Fibroblast of villous mesenchyme (primary cell): ENCODE results near the gene GPC1. TPM values are rescaled to one million over a fixed set of nuclear protein-coding genes. Genes with fewer than 3 reads are reported as not detected.

Experiments
- DNase-seq: peaks from one replicate; pipeline ENCODE4 v3.0.0-alpha.2; 2010; ENCODE audit warnings: low read depth
- H3K4me3 ChIP-seq: 2 replicates; pipeline ENCODE4 v1.5.1; 2011; ENCODE audit warnings: low read depth, mild to moderate bottlenecking, low read length
- CTCF ChIP-seq: IDR thresholded peaks from 2 replicates; pipeline ENCODE4 v1.5.1; 2012; ENCODE audit warnings: low read depth, mild to moderate bottlenecking, low read length; ENCODE audit not compliant: insufficient read depth
- total RNA-seq: library from RNA; depleted of rRNA; stranded (reverse); fragments of >200 nt; gene quantifications from 2 replicates; pipeline ENCODE4 v1.2.3, GENCODE V29; 2012

Gene GPC1
- total RNA-seq, 1 donor, result 88.9 TPM

DNA sequence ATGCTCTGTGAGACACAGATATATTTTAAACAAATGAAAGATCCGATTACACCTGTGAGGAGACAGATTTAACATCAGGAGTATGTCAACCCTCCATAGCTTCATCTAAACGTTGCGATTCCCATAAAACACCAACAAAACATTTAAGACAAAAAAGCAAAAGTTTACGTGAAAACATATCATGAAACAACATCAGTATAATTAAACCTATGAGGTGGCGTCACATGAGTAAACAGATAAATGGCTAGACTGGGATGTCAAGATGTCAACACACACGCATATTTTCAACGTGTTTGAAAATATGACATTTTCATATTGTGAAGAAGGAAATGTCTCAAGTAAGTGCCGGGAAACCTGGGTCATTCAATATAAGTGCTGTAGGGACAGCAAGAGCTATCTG is 25.5 kb upstream of the GPC1 start:
- H3K4me3 ChIP-seq, result no peak overlapping the region
- TF ChIP-seq CTCF, result no peak
- DNase-seq, result no peak

GRCh38 chr2:240410808-240411207 is 24.7 kb upstream of the GPC1 start:
- DNase-seq, result no peak
- H3K4me3 ChIP-seq, result no peak overlapping the region
- no peak for TF ChIP-seq CTCF

DNA sequence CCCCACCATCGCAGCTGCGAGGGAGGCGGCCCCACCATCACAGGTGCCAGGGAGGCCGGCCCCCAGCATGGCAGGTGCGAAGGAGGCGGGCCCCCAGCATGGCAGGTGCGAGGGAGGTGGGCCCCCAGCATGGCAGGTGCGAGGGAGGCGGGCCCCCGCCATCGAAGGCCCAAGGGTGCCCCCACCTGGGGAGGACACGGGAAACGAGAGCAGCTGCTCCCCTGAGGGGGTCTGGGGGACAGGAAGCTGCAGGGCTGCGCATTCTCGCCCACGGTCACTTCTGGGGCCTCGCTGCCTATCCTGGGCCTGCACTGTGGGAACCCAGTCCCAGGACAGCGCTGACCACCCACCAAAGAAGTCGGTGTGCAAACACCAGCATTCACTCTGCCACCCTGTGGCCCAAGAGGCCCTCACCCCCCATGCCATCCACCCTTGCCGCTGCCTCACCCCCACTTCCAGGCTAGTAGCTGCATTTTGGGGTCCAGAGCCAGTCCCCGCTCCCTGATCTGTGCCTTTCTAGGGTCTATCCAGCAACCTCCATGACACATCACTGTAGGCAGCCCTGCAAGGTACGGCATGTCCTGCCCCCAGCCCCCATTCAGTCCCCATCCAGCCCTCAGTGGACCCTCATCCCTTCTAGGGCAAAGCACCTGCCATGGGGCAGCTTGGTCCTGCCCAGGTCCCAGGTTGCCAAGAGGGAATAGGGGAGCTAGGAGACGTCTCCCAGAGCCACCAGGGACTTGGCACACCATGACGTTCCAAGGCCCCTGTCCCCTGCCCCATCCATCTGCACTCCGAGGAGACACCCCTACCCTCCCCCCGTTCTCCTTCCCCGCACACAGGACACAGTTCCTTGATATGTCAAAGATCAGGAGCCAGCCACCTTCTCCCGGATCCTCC is 24.0 kb upstream of the GPC1 start:
- DNase-seq, result no peak
- TF ChIP-seq CTCF, result no peak
- no peak overlapping the region for H3K4me3 ChIP-seq

GRCh38 chr2:240412211-240412861 is 23.1 kb upstream of the GPC1 start:
- TF ChIP-seq CTCF, result no peak
- DNase-seq, result no peak
- H3K4me3 ChIP-seq, result no peak overlapping the region

DNA sequence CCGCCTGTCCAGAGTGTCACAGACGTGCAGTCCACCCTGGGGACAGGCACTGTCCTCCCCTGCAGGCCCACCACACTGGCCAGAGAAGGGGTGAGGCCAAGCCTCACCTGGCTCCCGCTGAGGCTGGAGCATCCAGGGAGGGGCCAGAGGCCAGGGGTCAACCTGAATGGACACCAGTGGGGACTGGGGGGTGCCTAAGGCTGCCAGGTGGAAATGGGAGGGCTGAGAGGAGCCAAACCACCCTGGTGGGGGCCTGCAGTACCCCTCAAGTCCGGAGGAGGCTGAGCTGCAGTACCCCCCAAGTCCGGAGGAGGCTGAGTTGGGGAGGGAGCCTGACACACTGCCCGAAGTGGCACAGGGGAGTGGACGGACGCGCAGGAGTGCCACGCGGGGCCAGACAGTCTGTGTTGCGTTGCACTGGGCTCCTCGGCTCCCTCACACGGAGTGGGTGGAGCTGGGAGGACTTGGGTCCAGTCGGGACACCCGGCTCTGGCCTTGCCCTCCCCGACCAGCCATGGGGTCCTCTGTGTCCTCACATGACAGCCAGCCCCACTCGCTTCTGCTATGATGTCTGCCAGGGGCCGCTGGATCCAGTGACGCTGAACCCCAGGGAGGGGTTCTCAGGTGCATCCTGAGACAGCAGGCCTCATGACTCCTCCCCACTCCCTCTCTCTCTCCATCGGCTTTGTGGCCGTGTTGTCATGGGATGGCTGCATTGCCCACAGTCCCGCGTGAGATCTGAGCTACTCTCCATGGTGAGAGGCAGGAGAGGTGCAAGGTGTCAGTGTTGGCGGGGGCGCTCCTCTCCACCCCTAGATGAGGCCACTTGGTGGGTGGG is 22.3 kb upstream of the GPC1 start:
- DNase-seq, result no peak
- no peak overlapping the region for H3K4me3 ChIP-seq
- no peak for TF ChIP-seq CTCF

DNA sequence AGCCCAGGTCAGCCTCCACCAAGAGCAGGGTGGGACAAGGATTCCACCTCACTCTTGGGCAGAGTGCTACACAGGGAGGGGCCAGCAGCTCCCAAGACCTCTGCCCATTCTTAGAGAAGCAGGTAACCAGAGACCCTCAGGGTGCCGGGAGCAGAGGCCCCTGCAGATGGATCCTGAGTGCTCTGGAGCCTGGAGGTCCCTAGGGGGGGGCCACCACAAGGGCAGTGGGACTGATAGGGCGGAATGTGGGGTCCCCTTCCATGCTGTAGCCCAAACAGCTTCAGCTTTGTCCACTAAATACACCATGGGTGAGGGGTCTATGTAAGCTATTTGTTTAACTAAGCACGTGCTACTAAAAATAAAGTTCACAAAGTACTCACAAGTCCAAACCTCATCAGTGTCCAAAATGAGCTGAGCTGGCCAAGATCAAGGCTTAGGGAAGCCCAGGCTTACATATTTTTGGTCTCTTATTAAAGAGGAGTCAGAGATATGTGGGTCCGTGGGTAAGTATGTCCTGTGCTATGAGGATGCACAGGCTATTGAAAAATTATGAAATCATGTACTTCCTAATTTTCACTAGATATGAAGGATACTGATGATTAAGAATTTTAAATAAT is 21.5 kb upstream of the GPC1 start:
- DNase-seq, result no peak

More for the DNA sequence above, 21.5 kb upstream of the GPC1 start:
- no peak overlapping the region for H3K4me3 ChIP-seq
- no peak for TF ChIP-seq CTCF
